H7 (cell line): ENCODE results near the gene CALM3. TPM values are rescaled to one million over a fixed set of nuclear protein-coding genes. Genes with fewer than 3 reads are reported as not detected.

Source experiments
- DNase-seq: peaks from one replicate; pipeline ENCODE4 v3.0.0; 2012
- H3K27me3 ChIP-seq: 2 replicates; pipeline ENCODE4 v1.6.0; 2011; ENCODE audit warnings: mild to moderate bottlenecking, low read length; ENCODE audit not compliant: control insufficient read depth, insufficient read depth
- H3K36me3 ChIP-seq: replicated peaks from 2 replicates; pipeline ENCODE4 v1.5.1; 2011; ENCODE audit warnings: low read length; ENCODE audit not compliant: control insufficient read depth, insufficient read depth
- H3K4me3 ChIP-seq: 2 replicates; pipeline ENCODE4 v1.5.1; 2011; ENCODE audit warnings: low read depth, mild to moderate bottlenecking, control low read depth, low read length, moderate library complexity; ENCODE audit not compliant: insufficient read depth
- total RNA-seq: library from RNA; depleted of rRNA; stranded (reverse); fragments of >200 nt; shearing (Covaris generic); gene quantifications from 2 replicates; pipeline ENCODE4 v1.2.3, GENCODE V29; 2014; rRNA removed

Gene CALM3
- total RNA-seq, 1 experiment from 2014 or later: 202 TPM

- H3K36me3 ChIP-seq: no peaks in the 10 kb centered on the region
- H3K27me3 ChIP-seq: peaks cover 32% of the 10 kb centered on the region
- no peak overlapping the region for H3K4me3 ChIP-seq
- peak; percentile 82 for DNase-seq
Measured at GRCh38 chr19:46654621-46655152, 53.6 kb downstream of the CALM3 start.

GRCh38 chr19:46656541-46656940 is 55.4 kb downstream of the CALM3 start:
- H3K36me3 ChIP-seq: no peaks in the 10 kb centered on the region
- no peak for DNase-seq
- H3K27me3 ChIP-seq: peaks cover 31% of the 10 kb centered on the region
- no peak overlapping the region for H3K4me3 ChIP-seq

- DNase-seq: peak; percentile 88
- H3K36me3 ChIP-seq: no peaks in the 10 kb centered on the region
- peak overlapping the region; percentile 58; the same call in 1 of the 2 replicates for H3K4me3 ChIP-seq
- peaks cover 23% of the 10 kb centered on the region for H3K27me3 ChIP-seq
Measured at GRCh38 chr19:46659151-46660007, 58.2 kb downstream of the CALM3 start.

- peak overlapping the region; percentile 58; the same call in 1 of the 2 replicates for H3K4me3 ChIP-seq
- H3K27me3 ChIP-seq: peaks cover 23% of the 10 kb centered on the region
- DNase-seq: peak; percentile 77
Measured at GRCh38 chr19:46660008-46660517, 58.9 kb downstream of the CALM3 start.

More at GRCh38 chr19:46660008-46660517, 58.9 kb downstream of the CALM3 start:
- no peaks in the 10 kb centered on the region for H3K36me3 ChIP-seq

Other genes starting within 250 kb of the CALM3 start
- gene CCDC8, start 187.8 kb upstream of the CALM3 start, total RNA-seq: 39.6 and 44.3 TPM in 2 replicates
- gene PNMA8C, start 172.4 kb upstream of the CALM3 start, total RNA-seq: 0.14 and 0.15 TPM in 2 replicates
- gene PNMA8A, start 129.8 kb upstream of the CALM3 start, total RNA-seq: 17.4 and 23.9 TPM in 2 replicates
- 2.8 and 3.3 TPM in 2 replicates for gene PNMA8B, start 105.5 kb upstream of the CALM3 start, total RNA-seq
- 0.14 and 0.18 TPM in 2 replicates for gene PTGIR, start 23.8 kb downstream of the CALM3 start, total RNA-seq
- gene GNG8, start 34.9 kb downstream of the CALM3 start, total RNA-seq: not detected in 2 replicates
- gene DACT3, start 59.9 kb downstream of the CALM3 start, total RNA-seq: 0.37 and 0.55 TPM in 2 replicates
- gene PRKD2, start 115.8 kb downstream of the CALM3 start, total RNA-seq: 29.4 and 29.5 TPM in 2 replicates
- gene FKRP, start 144.7 kb downstream of the CALM3 start, total RNA-seq: 15.8 and 22.4 TPM in 2 replicates
- gene STRN4, start 145.1 kb downstream of the CALM3 start, total RNA-seq: 169 and 188 TPM in 2 replicates
- 156 and 203 TPM in 2 replicates for gene SLC1A5, start 187.3 kb downstream of the CALM3 start, total RNA-seq
- 266 and 318 TPM in 2 replicates for gene AP2S1, start 249.5 kb downstream of the CALM3 start, total RNA-seq